ENCODE results near the gene TMEM63A.
"Not testable (repeated sequence)": the region's sequence is repeated elsewhere in the genome, so short reads cannot be mapped to it uniquely, and the experiment has no call there.

TMEM63A gene

DNA sequence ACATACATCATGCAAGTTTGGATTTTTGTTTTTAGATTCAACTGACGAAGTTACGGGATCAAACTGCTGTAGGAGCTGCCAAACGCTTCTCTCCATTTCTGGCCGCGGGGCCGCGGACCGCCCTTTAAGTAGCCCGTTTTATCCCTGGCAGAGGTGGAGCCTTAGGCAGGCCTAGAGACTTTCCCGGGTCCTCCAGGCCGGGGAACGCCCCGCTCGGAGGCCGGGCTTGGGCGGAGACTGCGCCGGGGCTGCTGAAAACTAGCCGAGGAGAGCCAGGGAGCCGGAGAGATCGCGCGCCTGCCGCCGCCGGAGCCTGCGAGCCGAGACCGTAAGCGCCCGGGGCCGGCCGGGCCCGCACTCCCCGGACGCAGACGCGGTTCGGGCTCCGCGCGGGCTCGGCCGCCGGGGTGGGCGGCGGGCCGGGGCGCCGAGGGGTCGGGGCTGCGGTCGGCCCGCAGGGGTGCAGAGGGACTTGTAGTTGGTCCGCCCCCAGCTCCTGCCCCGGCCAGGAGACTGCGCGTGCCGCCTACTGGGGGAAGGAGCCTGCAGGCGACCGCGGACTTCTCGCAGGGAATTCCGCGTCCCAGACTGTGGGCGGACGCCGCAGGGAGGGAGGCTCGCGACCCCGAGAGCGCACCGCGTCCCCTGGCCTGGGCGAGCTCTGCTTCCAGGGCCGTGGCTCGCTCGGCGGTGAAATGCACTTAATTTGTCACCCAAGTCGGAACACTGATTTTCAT is 72.2 kb downstream of the TMEM63A start, which contains the start of gene EPHX1:
TSS of gene EPHX1 (plus strand) at position 283 of the 737 bp plus-strand sequence. CDS start 18,606 bp downstream, outside the sequence.
- Histone ChIP-seq H2AFZ (ENCODE audit: low read depth, low read length) (peak within 1 kb of the TSS; percentile 69), H3K4me2 (ENCODE audit: insufficient read depth, low read length) (peak within 1 kb of the TSS; percentile 98), H3K9me3 (ENCODE audit: insufficient read depth, low read length, severe bottlenecking) (no peaks in the 10 kb centered on the region), H4K20me1 (ENCODE audit: insufficient read depth, low read length) (peaks cover 3% of the 10 kb centered on the region; the same call in 1 of the 2 replicates), H3K79me2 (ENCODE audit: insufficient read depth, low read length) (no peaks in the 10 kb centered on the region), H3K36me3 (ENCODE audit: insufficient read depth, low read length) (no peaks in the 10 kb centered on the region), H3K27me3 (ENCODE audit: insufficient read depth, low read length, poor library complexity) (no peaks in the 10 kb centered on the region), H3K27ac (ENCODE audit: low read length) (no peak within 1 kb of the TSS), H3K4me3 (ENCODE audit: low read depth in 1 of 2, low read length in 2 of 2) (peak within 1 kb of the TSS; percentile 16 to 71; a peak in 3 of 4 replicates), H3K9ac (ENCODE audit: low read depth, low read length) (peak within 1 kb of the TSS; percentile 60), H3K4me1 (ENCODE audit: insufficient read depth, low read length) (peaks cover 17% of the 10 kb centered on the region)
- ATAC-seq (ENCODE audit: insufficient read depth, low read depth) (peak; percentile 99), DNase-seq (peak; percentile 82)
- TF ChIP-seq, protein P1, sequence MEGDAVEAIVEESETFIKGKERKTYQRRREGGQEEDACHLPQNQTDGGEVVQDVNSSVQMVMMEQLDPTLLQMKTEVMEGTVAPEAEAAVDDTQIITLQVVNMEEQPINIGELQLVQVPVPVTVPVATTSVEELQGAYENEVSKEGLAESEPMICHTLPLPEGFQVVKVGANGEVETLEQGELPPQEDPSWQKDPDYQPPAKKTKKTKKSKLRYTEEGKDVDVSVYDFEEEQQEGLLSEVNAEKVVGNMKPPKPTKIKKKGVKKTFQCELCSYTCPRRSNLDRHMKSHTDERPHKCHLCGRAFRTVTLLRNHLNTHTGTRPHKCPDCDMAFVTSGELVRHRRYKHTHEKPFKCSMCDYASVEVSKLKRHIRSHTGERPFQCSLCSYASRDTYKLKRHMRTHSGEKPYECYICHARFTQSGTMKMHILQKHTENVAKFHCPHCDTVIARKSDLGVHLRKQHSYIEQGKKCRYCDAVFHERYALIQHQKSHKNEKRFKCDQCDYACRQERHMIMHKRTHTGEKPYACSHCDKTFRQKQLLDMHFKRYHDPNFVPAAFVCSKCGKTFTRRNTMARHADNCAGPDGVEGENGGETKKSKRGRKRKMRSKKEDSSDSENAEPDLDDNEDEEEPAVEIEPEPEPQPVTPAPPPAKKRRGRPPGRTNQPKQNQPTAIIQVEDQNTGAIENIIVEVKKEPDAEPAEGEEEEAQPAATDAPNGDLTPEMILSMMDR (IDR thresholded peaks at IDR 0.05; ENCODE audit: borderline replicate concordance, extremely low read depth, low read length, poor library complexity, severe bottlenecking), result peak; percentile 38
- no peak for TF ChIP-seq EZH2 (IDR thresholded peaks at IDR 0.05; ENCODE audit: borderline replicate concordance, low read depth, low read length, severe bottlenecking)

DNA sequence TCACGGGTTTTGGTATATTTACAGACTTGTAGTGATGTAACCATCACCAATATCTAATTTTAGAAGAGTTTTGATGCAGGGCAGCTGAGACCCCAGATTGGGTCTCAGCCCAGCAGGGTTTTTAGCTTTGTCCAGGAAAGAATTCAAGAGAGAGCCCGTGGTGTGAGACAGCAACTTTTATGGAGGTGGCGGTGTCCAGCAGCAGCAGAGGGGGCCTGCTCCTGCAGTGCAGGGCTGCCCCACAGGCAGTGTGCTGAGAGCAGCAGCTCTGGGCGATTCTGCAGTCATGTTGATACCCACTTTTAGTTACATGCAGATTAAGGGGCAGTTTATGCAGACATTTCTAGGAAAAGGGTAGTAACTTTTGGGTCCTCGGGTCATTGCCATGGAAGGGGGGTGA is 74.0 kb downstream of the TMEM63A start:
- Histone ChIP-seq H3K4me3 (ENCODE audit: low read depth in 1 of 2, low read length in 2 of 2) (no peak overlapping the region), H3K4me1 (ENCODE audit: insufficient read depth, low read length) (peaks cover 17% of the 10 kb centered on the region), H3K27me3 (ENCODE audit: insufficient read depth, low read length, poor library complexity) (no peaks in the 10 kb centered on the region), H3K4me2 (ENCODE audit: insufficient read depth, low read length) (no peak overlapping the region), H3K9ac (ENCODE audit: low read depth, low read length) (no peak overlapping the region), H3K27ac (ENCODE audit: low read length) (no peak overlapping the region), H3K79me2 (ENCODE audit: insufficient read depth, low read length) (no peaks in the 10 kb centered on the region), H3K9me3 (ENCODE audit: insufficient read depth, low read length, severe bottlenecking) (no peaks in the 10 kb centered on the region), H3K36me3 (ENCODE audit: insufficient read depth, low read length) (no peaks in the 10 kb centered on the region), H4K20me1 (ENCODE audit: insufficient read depth, low read length) (no peaks in the 10 kb centered on the region; the same call in 1 of the 2 replicates), H2AFZ (ENCODE audit: low read depth, low read length) (no peak overlapping the region)
- no peak for TF ChIP-seq EZH2 (IDR thresholded peaks at IDR 0.05; ENCODE audit: borderline replicate concordance, low read depth, low read length, severe bottlenecking)
- TF ChIP-seq, protein P1 (IDR thresholded peaks at IDR 0.05; ENCODE audit: borderline replicate concordance, extremely low read depth, low read length, poor library complexity, severe bottlenecking), result no peak
- DNase-seq, result no peak
- no peak for ATAC-seq (ENCODE audit: insufficient read depth, low read depth)

DNA sequence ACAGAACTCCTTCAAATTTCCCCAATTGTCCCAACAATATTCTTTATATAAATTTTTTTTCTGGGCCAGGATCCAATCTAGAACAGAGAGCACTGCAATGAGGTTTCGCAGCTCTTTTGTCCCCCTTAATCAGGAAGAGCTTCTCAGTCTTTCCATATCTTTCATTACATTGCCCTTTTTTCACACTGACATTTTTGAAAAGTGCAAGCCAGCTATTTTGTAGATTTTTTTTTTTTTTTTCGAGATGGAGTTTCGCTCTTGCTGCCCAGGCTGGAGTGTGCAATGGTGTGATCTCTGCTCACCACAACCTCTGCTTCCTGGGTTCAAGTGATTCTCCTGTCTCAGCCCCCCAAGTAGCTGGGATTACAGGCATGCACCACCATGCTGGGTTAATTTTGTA is 75.4 kb downstream of the TMEM63A start:
- not testable (repeated sequence) for H3K4me2 ChIP-seq (ENCODE audit: insufficient read depth, low read length); H3K27me3 ChIP-seq (ENCODE audit: insufficient read depth, low read length, poor library complexity); H2AFZ ChIP-seq (ENCODE audit: low read depth, low read length); H3K27ac ChIP-seq (ENCODE audit: low read length); H3K9me3 ChIP-seq (ENCODE audit: insufficient read depth, low read length, severe bottlenecking); H3K36me3 ChIP-seq (ENCODE audit: insufficient read depth, low read length); H4K20me1 ChIP-seq (ENCODE audit: insufficient read depth, low read length); DNase-seq; H3K4me3 ChIP-seq (ENCODE audit: low read depth in 1 of 2, low read length in 2 of 2); H3K79me2 ChIP-seq (ENCODE audit: insufficient read depth, low read length); H3K9ac ChIP-seq (ENCODE audit: low read depth, low read length); ATAC-seq (ENCODE audit: insufficient read depth, low read depth)
- peaks cover 17% of the 10 kb centered on the region for H3K4me1 ChIP-seq (ENCODE audit: insufficient read depth, low read length)

DNA sequence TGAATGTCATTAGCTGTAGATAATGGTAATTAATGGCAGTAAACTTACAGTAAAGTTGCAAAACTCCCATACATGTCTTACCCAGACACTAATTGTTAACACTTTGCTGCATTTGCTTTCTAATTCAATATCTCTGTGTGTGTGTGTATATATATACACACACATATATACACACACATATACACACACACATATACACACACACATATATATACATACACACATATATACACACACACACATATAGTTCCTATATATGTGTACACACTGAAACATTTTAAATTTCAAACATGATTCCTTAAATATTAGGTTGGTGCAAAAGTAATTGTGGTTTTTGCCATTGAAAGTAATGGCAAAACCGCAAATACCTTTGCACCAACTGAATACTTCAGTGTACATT is 75.9 kb downstream of the TMEM63A start:
- H2AFZ ChIP-seq (ENCODE audit: low read depth, low read length), result no peak overlapping the region
- ATAC-seq (ENCODE audit: insufficient read depth, low read depth) (no peak), DNase-seq (no peak)
- H3K9ac ChIP-seq (ENCODE audit: low read depth, low read length), result no peak overlapping the region
- H4K20me1 ChIP-seq (ENCODE audit: insufficient read depth, low read length), result no peaks in the 10 kb centered on the region; the same call in 1 of the 2 replicates
- no peak for TF ChIP-seq EZH2 (IDR thresholded peaks at IDR 0.05; ENCODE audit: borderline replicate concordance, low read depth, low read length, severe bottlenecking)
- TF ChIP-seq, protein P1 (IDR thresholded peaks at IDR 0.05; ENCODE audit: borderline replicate concordance, extremely low read depth, low read length, poor library complexity, severe bottlenecking), result no peak
- H3K9me3 ChIP-seq (ENCODE audit: insufficient read depth, low read length, severe bottlenecking), result no peaks in the 10 kb centered on the region
- H3K27me3 ChIP-seq (ENCODE audit: insufficient read depth, low read length, poor library complexity), result no peaks in the 10 kb centered on the region
- H3K79me2 ChIP-seq (ENCODE audit: insufficient read depth, low read length), result no peaks in the 10 kb centered on the region
- no peak overlapping the region for H3K27ac ChIP-seq (ENCODE audit: low read length)
- no peak overlapping the region for H3K4me3 ChIP-seq (ENCODE audit: low read depth in 1 of 2, low read length in 2 of 2)
- no peak overlapping the region for H3K4me2 ChIP-seq (ENCODE audit: insufficient read depth, low read length)
- peaks cover 17% of the 10 kb centered on the region for H3K4me1 ChIP-seq (ENCODE audit: insufficient read depth, low read length)
- no peaks in the 10 kb centered on the region for H3K36me3 ChIP-seq (ENCODE audit: insufficient read depth, low read length)

DNA sequence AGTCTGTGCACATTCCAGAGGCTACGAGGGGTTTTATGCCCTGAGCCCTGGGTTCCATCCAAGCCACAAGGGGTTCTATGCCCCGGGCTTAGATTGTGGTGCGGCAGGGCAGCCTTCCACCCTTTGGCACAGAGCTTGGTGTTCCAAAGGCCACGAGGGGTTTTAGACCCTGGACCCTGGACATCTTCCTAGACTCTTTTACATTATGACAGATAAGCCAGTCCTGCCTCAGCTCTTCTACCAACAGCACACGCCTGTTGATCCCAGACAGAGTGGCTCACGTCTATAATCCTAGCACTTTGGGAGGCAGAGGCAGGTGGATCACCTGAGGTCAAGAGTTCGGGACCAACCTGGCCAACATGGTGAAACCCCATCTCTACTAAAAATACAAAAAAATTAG is 81.0 kb downstream of the TMEM63A start:
- not testable (repeated sequence) for H3K4me3 ChIP-seq (ENCODE audit: low read depth in 1 of 2, low read length in 2 of 2); H3K4me1 ChIP-seq (ENCODE audit: insufficient read depth, low read length); H2AFZ ChIP-seq (ENCODE audit: low read depth, low read length); H3K4me2 ChIP-seq (ENCODE audit: insufficient read depth, low read length); ATAC-seq (ENCODE audit: insufficient read depth, low read depth); H3K36me3 ChIP-seq (ENCODE audit: insufficient read depth, low read length); DNase-seq; H3K27ac ChIP-seq (ENCODE audit: low read length); H3K9ac ChIP-seq (ENCODE audit: low read depth, low read length); H3K79me2 ChIP-seq (ENCODE audit: insufficient read depth, low read length); H3K9me3 ChIP-seq (ENCODE audit: insufficient read depth, low read length, severe bottlenecking); H4K20me1 ChIP-seq (ENCODE audit: insufficient read depth, low read length); H3K27me3 ChIP-seq (ENCODE audit: insufficient read depth, low read length, poor library complexity)

All from DND-41 (cell line).